OCI-LY1 (cell line): Measurements from ENCODE around the gene DCAKD.

Experiments used
- EZH2 ChIP-seq: fragments of 200-600 bp; sonication (generic), shearing (Covaris generic); IDR thresholded peaks from 2 replicates; pipeline ENCODE4 v1.8.0; 2017; ENCODE audit warnings: borderline replicate concordance, mixed run types, mild to moderate bottlenecking, antibody characterized with exemption, low read length, moderate library complexity, mixed read lengths
- TF ChIP-seq, protein P1 (sequence below): fragments of 200-600 bp; sonication (generic), shearing (Covaris generic); IDR thresholded peaks from 2 replicates; pipeline ENCODE4 v1.5.1; 2017; ENCODE audit warnings: mild to moderate bottlenecking, antibody characterized with exemption, low read length, moderate library complexity, mixed read lengths

DNA sequence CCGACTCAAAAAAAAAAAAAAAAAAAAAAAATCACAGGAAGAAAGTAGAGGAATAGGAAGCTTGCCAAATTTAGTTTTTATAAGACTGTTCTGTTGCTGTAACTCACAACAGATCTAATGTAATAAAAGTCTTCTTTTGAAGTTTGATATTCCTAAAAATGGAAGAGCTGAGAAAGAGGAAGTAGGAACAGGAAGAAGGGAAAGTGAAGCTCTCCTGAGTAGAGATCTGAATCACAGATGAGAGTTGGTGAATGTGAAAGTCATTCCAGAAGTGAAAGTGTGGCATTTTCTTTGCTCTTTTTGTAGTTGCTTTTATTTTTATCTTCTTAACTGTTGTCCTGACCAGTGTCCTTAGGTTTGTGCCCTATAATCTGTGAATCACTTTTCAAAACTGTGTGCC, 11.8 kb upstream of the DCAKD start:
- TF ChIP-seq, protein P1, sequence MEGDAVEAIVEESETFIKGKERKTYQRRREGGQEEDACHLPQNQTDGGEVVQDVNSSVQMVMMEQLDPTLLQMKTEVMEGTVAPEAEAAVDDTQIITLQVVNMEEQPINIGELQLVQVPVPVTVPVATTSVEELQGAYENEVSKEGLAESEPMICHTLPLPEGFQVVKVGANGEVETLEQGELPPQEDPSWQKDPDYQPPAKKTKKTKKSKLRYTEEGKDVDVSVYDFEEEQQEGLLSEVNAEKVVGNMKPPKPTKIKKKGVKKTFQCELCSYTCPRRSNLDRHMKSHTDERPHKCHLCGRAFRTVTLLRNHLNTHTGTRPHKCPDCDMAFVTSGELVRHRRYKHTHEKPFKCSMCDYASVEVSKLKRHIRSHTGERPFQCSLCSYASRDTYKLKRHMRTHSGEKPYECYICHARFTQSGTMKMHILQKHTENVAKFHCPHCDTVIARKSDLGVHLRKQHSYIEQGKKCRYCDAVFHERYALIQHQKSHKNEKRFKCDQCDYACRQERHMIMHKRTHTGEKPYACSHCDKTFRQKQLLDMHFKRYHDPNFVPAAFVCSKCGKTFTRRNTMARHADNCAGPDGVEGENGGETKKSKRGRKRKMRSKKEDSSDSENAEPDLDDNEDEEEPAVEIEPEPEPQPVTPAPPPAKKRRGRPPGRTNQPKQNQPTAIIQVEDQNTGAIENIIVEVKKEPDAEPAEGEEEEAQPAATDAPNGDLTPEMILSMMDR, result no peak
- TF ChIP-seq EZH2, result no peak
